DOHH2 (cell line): Measurements from ENCODE around the gene TRIM6.

Experiments
- CTCF ChIP-seq: fragments of 200-600 bp; sonication (generic); IDR thresholded peaks from one replicate; pipeline ENCODE4 v1.5.1; 2014; ENCODE audit warnings: antibody characterized with exemption, mild to moderate bottlenecking, low read depth, low read length; ENCODE audit not compliant: poor library complexity, severe bottlenecking
- EZH2phosphoT487 ChIP-seq: fragments of 200-600 bp; sonication (generic); IDR thresholded peaks from 2 replicates; pipeline ENCODE4 v1.6.1; 2017; ENCODE audit warnings: borderline replicate concordance, mild to moderate bottlenecking, antibody characterized with exemption, low read length, moderate library complexity, mixed read lengths

- TF ChIP-seq CTCF = no peak
- TF ChIP-seq EZH2phosphoT487 = no peak
Measured at GRCh38 chr11:5550440-5551095, 45.9 kb upstream of the TRIM6 start.
